AG04450 (cell line): ENCODE results near the gene RET. TPM values are rescaled to one million over a fixed set of nuclear protein-coding genes. Genes with fewer than 3 reads are reported as not detected.

Experiments
- CTCF ChIA-PET: fragments of 300-600, 350-600 bp; formaldehyde crosslinking; extraction: SDS; loops from one replicate; lab custom pipeline; 2022; ENCODE audit warnings: antibody characterized with exemption, inconsistent platforms; lab: Charles Lee
- POLR2A ChIA-PET: fragments of 350-600 bp; formaldehyde crosslinking; extraction: SDS; loops from one replicate; lab custom pipeline; 2021; ENCODE audit warnings: antibody characterized with exemption, inconsistent platforms; lab: Yijun Ruan, JAX
- DNase-seq: peaks from one replicate; pipeline ENCODE4 v3.0.0-alpha.2; 2011; ENCODE audit warnings: low read depth, low spot score
- H3K27ac ChIP-seq: one replicate; pipeline ENCODE4 v1.5.1; 2012; ENCODE audit warnings: low read depth, low read length, control low read depth
- H3K27me3 ChIP-seq: one replicate; pipeline ENCODE4 v1.6.0; 2012; ENCODE audit warnings: low read length; ENCODE audit not compliant: control insufficient read depth, insufficient read depth
- H3K4me3 ChIP-seq: 2 replicates; pipeline ENCODE4 v1.5.1; 2011; ENCODE audit warnings: mild to moderate bottlenecking, low read depth, low read length, control low read depth
- H3K9me3 ChIP-seq: 2 replicates; pipeline ENCODE4 v1.5.1; 2012; ENCODE audit warnings: low read length; ENCODE audit not compliant: control insufficient read depth, insufficient read depth
- CTCF ChIP-seq: IDR thresholded peaks from 2 replicates; pipeline ENCODE4 v1.5.1; 2011; ENCODE audit warnings: low read depth, low read length, control low read depth, inconsistent platforms
- polyA plus RNA-seq: library from polyadenylated mRNA; depleted of rRNA; stranded (reverse); fragments of >200 nt; gene quantifications from 2 replicates; pipeline ENCODE4 v1.2.3, GENCODE V29; 2011

The RET gene
- polyA plus RNA-seq, 1 experiment = 0.06 TPM

GRCh38 chr10:43106256-43107091 lies 29.6 kb downstream of the RET start:
- no peak for DNase-seq
- Histone ChIP-seq H3K27ac (no peak overlapping the region), H3K4me3 (no peak overlapping the region), H3K9me3 (no peaks in the 10 kb centered on the region; the same call in 1 of the 2 replicates), H3K27me3 (peaks cover 14% of the 10 kb centered on the region)
- POLR2A ChIA-PET = no interaction called here
- TF ChIP-seq CTCF = no peak
- CTCF ChIA-PET = interaction anchor here (1.8 kb wide), 1 partner anchor 353 kb away, joined by 8 read pairs; no protein-coding TSS in a partner anchor

- CTCF ChIA-PET = no interaction called here
- POLR2A ChIA-PET = no interaction called here
- DNase-seq = no peak
- no peak for TF ChIP-seq CTCF
- Histone ChIP-seq H3K9me3 (no peaks in the 10 kb centered on the region; the same call in 1 of the 2 replicates), H3K27me3 (peaks cover 7% of the 10 kb centered on the region), H3K4me3 (no peak overlapping the region), H3K27ac (no peak overlapping the region)
These were observed 32.1 kb downstream of the RET start for GRCh38 chr10:43108951-43109350.

GRCh38 chr10:43109671-43110249 lies 32.9 kb downstream of the RET start:
- no peak for DNase-seq
- no peak for TF ChIP-seq CTCF
- H3K27ac ChIP-seq = no peak overlapping the region
- no peaks in the 10 kb centered on the region; the same call in 1 of the 2 replicates for H3K9me3 ChIP-seq
- no peak overlapping the region for H3K4me3 ChIP-seq
- CTCF ChIA-PET = no interaction called here
- H3K27me3 ChIP-seq = peaks cover 3% of the 10 kb centered on the region
- POLR2A ChIA-PET = interaction anchor here (0.6 kb wide), 1 partner anchor 287 kb away, joined by 4 read pairs; no protein-coding TSS in a partner anchor

GRCh38 chr10:43110338-43111071 lies 33.6 kb downstream of the RET start:
- Histone ChIP-seq H3K4me3 (no peak overlapping the region), H3K27ac (peak overlapping the region; percentile 31), H3K9me3 (no peaks in the 10 kb centered on the region; the same call in 1 of the 2 replicates), H3K27me3 (peaks cover 3% of the 10 kb centered on the region)
- ChIA-PET CTCF (interaction anchor here (0.5 to 0.7 kb wide), 2 partner anchors 245 to 476 kb away, joined by 3 read pairs; no protein-coding TSS in a partner anchor), POLR2A (interaction anchor here (0.6 kb wide), 1 partner anchor 286 kb away, joined by 4 read pairs; no protein-coding TSS in a partner anchor)
- DNase-seq = no peak
- no peak for TF ChIP-seq CTCF
